Sigmoid colon (tissue), 7 donors: ENCODE measurements around the gene SELENOO. TPM values are rescaled to one million over a fixed set of nuclear protein-coding genes. Genes with fewer than 3 reads are reported as not detected.

ENCODE experiments used
- DNase-seq: peaks from one replicate; pipeline ENCODE4 v3.0.0-alpha.2; 2019
- H3K27ac ChIP-seq, 4 donors: fragments of 200-600 bp; sonication (generic); one replicate each; pipeline ENCODE4 v1.5.1; 2016 to 2019; ENCODE audit warnings: mild to moderate bottlenecking in 1 of 4
- H3K27me3 ChIP-seq, 3 donors: fragments of 200-600 bp; sonication (generic); one replicate each; pipeline ENCODE4 v1.5.1; 2019; ENCODE audit warnings: mild to moderate bottlenecking in 1 of 3
- H3K36me3 ChIP-seq, 4 donors: fragments of 200-600 bp; sonication (generic); one replicate each; pipeline ENCODE4 v1.5.1; 2016 to 2019
- H3K4me1 ChIP-seq, 4 donors: fragments of 200-600 bp; sonication (generic); one replicate each; pipeline ENCODE4 v1.5.1; 2017 to 2019
- H3K4me3 ChIP-seq, 4 donors: fragments of 200-600 bp; sonication (generic); one replicate each; pipeline ENCODE4 v1.5.1; 2017 to 2019; ENCODE audit warnings: mild to moderate bottlenecking in 2 of 4, moderate library complexity in 1 of 4
- H3K9me3 ChIP-seq, 4 donors: fragments of 200-600 bp in 3 of 4; sonication (generic) in 3 of 4; one replicate each; pipeline versions ENCODE4 v1.5.1 to v1.6.1; 2013 to 2019
- EP300 ChIP-seq, 4 donors: sonication (generic); formaldehyde crosslinking; IDR thresholded peaks; one replicate each; pipeline ENCODE4 v1.6.1; 2017; ENCODE audit warnings: antibody characterized with exemption in 4 of 4
- POLR2A ChIP-seq, 2 donors: fragments of 450-650 bp; IDR thresholded peaks; one replicate each; pipeline ENCODE4 v1.6.1; 2016; ENCODE audit warnings: antibody characterized with exemption in 2 of 2, mild to moderate bottlenecking in 2 of 2, moderate library complexity in 2 of 2
- POLR2AphosphoS5 ChIP-seq, 4 donors: sonication (generic); formaldehyde crosslinking; IDR thresholded peaks; one replicate each; pipeline ENCODE4 v1.6.1; 2017; ENCODE audit warnings: antibody characterized with exemption in 4 of 4
- WGBS, 2 donors: extraction: QIAGEN DNeasy Blood & Tissue Kit; methylation state at CpG; one replicate each; pipeline ENCODE4 v1.1.7; 2013; 5-methylcytosine and 5-hydroxymethylcytosine counted together
- intact Hi-C: fragments of 100-400 bp; cut with DNase I; formaldehyde crosslinking; loops from one replicate; pipeline ENCODE4 v1.15.1; 2023
- polyA plus RNA-seq, 3 donors: library from polyadenylated mRNA; stranded (reverse); fragments of 200-250 nt; gene quantifications; one replicate each; pipeline ENCODE4 v1.2.3, GENCODE V29; 2013
- total RNA-seq, 4 donors: library from RNA; depleted of rRNA; stranded (reverse); fragments of >200 nt; gene quantifications; one replicate each; pipeline ENCODE4 v1.1.0, GENCODE V29; 2016
- TF ChIP-seq, protein P1 (sequence below), 4 experiments: fragments of 450-650 bp in 3 of 4; fragments of 200-600 bp in 1 of 4; IDR thresholded peaks; one replicate each; pipeline ENCODE4 v1.5.1; 2016 to 2019; ENCODE audit warnings: antibody characterized with exemption in 4 of 4, mild to moderate bottlenecking in 3 of 4, moderate library complexity in 2 of 4
- donor health status: healthy with polysubstance abuse.
- donor health status: Bipolar disorder and iron deficiency.
- donor health status: healthy.

The SELENOO gene
- total and polyA plus RNA-seq, 7 donors: 10.2 to 30.2 (median 17.9) TPM

DNA sequence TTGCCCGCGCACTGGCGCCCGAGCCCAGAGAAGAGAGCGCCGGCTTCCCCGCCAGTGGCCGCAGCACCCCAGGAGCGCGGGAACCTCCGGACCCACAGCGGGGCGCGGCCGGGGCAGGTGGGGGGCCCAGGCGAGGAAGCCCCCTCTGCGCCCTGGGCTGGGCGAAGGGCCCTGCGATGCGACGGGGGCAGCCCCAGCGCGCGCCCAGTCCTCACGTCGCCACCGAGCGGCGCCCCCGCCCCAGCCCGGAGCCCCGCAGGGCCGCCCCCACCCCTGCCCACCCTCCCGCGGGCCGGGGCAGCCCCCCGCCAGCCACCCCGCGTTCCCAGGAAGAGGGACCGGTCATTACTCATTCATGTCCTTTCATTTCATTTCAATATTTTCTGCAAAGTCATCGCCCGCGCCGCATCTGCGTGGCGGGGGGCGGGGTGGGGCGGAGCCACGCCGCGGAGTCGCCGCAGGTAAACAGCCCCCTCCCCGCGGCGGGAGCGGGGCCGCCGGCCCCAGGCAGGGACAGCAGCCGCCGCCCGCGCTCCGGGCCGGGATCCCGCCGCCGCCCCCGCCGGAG, 31.0 kb upstream of the SELENOO start:
- H3K9me3 ChIP-seq: no peaks in the 10 kb centered on the region
- peak; percentile 47 for DNase-seq
- no peak overlapping the region for H3K27ac ChIP-seq
- H3K4me1 ChIP-seq: peaks cover 0 to 16% (median 14%) of the 10 kb centered on the region in 4 donors
- peaks cover 17 to 52% (median 33%) of the 10 kb centered on the region in 3 donors for H3K27me3 ChIP-seq
- WGBS, 2 donors: 1% methylated on average over 70 of the region's 70 CpGs
- no peaks in the 10 kb centered on the region for H3K36me3 ChIP-seq
- TF ChIP-seq POLR2A (IDR thresholded peaks at IDR 0.05): no peak
- TF ChIP-seq, protein P1, sequence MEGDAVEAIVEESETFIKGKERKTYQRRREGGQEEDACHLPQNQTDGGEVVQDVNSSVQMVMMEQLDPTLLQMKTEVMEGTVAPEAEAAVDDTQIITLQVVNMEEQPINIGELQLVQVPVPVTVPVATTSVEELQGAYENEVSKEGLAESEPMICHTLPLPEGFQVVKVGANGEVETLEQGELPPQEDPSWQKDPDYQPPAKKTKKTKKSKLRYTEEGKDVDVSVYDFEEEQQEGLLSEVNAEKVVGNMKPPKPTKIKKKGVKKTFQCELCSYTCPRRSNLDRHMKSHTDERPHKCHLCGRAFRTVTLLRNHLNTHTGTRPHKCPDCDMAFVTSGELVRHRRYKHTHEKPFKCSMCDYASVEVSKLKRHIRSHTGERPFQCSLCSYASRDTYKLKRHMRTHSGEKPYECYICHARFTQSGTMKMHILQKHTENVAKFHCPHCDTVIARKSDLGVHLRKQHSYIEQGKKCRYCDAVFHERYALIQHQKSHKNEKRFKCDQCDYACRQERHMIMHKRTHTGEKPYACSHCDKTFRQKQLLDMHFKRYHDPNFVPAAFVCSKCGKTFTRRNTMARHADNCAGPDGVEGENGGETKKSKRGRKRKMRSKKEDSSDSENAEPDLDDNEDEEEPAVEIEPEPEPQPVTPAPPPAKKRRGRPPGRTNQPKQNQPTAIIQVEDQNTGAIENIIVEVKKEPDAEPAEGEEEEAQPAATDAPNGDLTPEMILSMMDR (IDR thresholded peaks at IDR 0.05): no peak
- TF ChIP-seq POLR2AphosphoS5 (IDR thresholded peaks at IDR 0.05): no peak
- TF ChIP-seq EP300 (IDR thresholded peaks at IDR 0.05): no peak
- intact Hi-C loops: no loop called here
- peak overlapping the region in 3 of 4 donors; percentile 44 to 56 (median 53) for H3K4me3 ChIP-seq

DNA sequence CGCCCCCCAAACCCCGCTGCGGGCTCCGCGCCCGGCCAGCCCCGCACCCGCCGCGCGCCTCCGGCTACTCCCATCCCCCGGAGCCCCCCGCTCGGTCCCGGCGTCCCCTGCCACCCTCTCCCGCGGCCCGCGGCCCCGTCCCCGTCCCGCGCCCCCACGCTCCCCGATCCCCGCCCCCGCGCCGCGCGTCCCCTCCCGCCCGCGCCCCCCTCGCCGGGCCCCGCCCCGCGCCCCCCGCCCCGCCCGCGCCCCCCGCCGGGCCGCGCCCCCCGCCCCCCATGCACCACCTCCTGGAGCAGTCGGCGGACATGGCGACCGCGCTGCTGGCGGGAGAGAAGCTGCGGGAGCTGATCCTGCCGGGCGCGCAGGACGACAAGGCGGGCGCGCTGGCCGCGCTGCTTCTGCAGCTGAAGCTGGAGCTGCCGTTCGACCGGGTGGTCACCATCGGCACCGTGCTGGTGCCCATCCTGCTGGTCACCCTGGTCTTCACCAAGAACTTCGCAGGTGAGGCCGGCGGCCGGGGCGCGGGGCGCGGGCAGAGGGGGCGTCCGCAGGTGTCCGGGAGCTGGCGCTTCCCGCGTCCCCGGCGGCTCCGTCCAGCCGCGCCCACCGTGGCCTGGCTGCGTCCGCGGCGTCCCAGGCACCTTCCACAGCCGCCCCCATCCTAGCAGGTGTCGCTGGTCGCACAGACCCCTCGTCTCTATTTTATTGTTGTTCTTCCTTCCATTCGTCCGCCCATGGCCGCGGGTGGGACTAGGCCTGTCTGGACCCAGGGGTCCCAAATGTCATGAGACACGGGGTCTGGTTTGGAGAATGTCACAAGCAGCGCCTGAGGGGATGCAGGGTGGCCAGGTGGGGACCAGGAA, 30.1 kb upstream of the SELENOO start, which contains the start of gene PANX2:
TSS of gene PANX2 (plus strand) at position 279 of the 866 bp plus-strand sequence. CDS start at position 279, 0 bp downstream.
- TF ChIP-seq EP300 (IDR thresholded peaks at IDR 0.05) (no peak), POLR2A (IDR thresholded peaks at IDR 0.05) (no peak), POLR2AphosphoS5 (IDR thresholded peaks at IDR 0.05) (no peak)
- TF ChIP-seq, protein P1 (IDR thresholded peaks at IDR 0.05): no peak

DNA sequence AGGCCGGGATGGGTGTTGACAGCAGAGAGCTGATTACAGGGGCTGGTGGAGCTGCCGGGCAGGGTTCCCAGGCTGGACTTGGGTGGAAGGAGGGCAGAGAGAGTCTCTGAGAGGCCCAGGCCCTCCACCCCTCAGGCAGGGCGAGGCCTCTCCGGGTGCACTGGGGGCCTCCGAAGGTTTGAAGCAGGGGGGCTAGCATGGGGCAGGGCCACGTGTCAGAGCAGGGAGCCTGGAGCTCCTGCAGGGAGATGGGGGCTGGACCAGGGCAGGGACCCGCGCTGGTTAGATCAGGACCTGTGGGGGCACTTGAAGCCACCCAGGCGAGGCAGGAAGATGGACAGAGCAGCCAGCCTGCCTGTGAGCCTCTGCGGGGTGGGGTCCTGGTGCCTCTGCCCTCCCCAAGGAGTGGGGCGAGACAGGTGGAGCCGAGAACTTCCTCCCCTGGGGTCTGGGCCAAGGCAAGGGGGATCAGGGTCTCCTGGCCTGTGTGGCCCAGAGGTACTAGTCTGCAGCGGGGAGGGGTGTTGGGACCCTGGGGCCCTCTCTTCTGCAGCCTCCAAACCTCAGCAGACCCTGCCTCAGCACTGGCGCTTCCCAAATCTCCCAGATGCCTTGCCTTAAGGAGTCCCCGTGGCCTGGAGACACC, 29.4 kb upstream of the SELENOO start:
- intact Hi-C loops: no loop called here
- Histone ChIP-seq H3K9me3 (no peaks in the 10 kb centered on the region), H3K27ac (no peak overlapping the region), H3K4me3 (no peak overlapping the region), H3K27me3 (peaks cover 17 to 55% (median 33%) of the 10 kb centered on the region in 3 donors), H3K4me1 (peaks cover 0 to 16% (median 14%) of the 10 kb centered on the region in 4 donors), H3K36me3 (no peaks in the 10 kb centered on the region)
- 53 to 73% methylated on average over 15 of the region's 15 CpGs for WGBS, 2 donors
- DNase-seq: no peak
- TF ChIP-seq POLR2AphosphoS5 (IDR thresholded peaks at IDR 0.05) (no peak), POLR2A (IDR thresholded peaks at IDR 0.05) (no peak), EP300 (IDR thresholded peaks at IDR 0.05) (no peak)
- TF ChIP-seq, protein P1 (IDR thresholded peaks at IDR 0.05): no peak

More for the DNA sequence above, 30.1 kb upstream of the SELENOO start, which contains the start of gene PANX2:
- no peak within 1 kb of the TSS for H3K27ac ChIP-seq
- no peak for DNase-seq
- no peaks in the 10 kb centered on the region for H3K9me3 ChIP-seq
- no peaks in the 10 kb centered on the region for H3K36me3 ChIP-seq
- peaks cover 17 to 52% (median 33%) of the 10 kb centered on the region in 3 donors for H3K27me3 ChIP-seq
- intact Hi-C loops: no loop called here
- 5 to 14% methylated on average over 105 of the region's 105 CpGs for WGBS, 2 donors
- H3K4me3 ChIP-seq: peak within 1 kb of the TSS in 3 of 4 donors; percentile 44 to 56 (median 53)
- H3K4me1 ChIP-seq: peaks cover 0 to 16% (median 14%) of the 10 kb centered on the region in 4 donors

DNA sequence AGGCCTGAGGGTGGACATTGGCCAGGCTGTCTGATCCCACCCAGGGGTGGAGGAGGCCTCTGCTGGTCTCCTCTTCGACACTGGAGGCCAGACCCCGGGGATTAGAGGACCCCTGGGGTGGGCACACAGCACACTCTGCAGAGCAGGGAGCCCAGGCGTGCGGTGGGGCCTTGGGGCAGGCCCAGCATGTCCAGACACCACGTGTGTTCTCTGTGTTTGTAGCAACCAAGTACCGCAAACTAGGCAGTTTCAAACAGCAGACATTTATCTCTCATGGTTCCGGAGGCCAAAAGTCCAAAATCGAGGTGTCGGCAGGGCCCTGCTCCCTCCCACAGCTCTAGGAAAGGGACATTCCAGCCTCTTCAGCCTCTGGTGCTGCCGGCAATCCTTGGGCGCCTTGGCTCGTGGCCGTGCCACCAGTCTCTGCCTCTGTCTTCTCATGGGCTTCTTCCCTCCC, 28.8 kb upstream of the SELENOO start:
- 56 to 77% methylated on average over 13 of the region's 13 CpGs for WGBS, 2 donors
- TF ChIP-seq EP300 (IDR thresholded peaks at IDR 0.05) (no peak), POLR2A (IDR thresholded peaks at IDR 0.05) (no peak), POLR2AphosphoS5 (IDR thresholded peaks at IDR 0.05) (no peak)
- TF ChIP-seq, protein P1 (IDR thresholded peaks at IDR 0.05): no peak

More for the DNA sequence above, 28.8 kb upstream of the SELENOO start:
- DNase-seq: no peak
- H3K27ac ChIP-seq: no peak overlapping the region
- H3K4me1 ChIP-seq: peaks cover 0 to 16% (median 14%) of the 10 kb centered on the region in 4 donors
- intact Hi-C loops: no loop called here
- H3K9me3 ChIP-seq: no peaks in the 10 kb centered on the region
- no peaks in the 10 kb centered on the region for H3K36me3 ChIP-seq
- H3K4me3 ChIP-seq: no peak overlapping the region
- H3K27me3 ChIP-seq: peaks cover 17 to 60% (median 33%) of the 10 kb centered on the region in 3 donors
